Stimulated activated CD4-positive, alpha-beta T cell treated with anti-CD3 and anti-CD28 coated beads, Interleukin-12 subunit alpha, Interleukin-12 subunit beta, amount 100 ng/mL, for 48 hours (primary cell): ENCODE measurements around the gene GRAMD1B.

Experiments
- DNase-seq, 3 donors: peaks; one replicate each; pipeline ENCODE4 v3.0.0-alpha.2; 2020; ENCODE audit warnings: low read depth in 2 of 3, low spot score in 1 of 3

GRAMD1B gene

DNA sequence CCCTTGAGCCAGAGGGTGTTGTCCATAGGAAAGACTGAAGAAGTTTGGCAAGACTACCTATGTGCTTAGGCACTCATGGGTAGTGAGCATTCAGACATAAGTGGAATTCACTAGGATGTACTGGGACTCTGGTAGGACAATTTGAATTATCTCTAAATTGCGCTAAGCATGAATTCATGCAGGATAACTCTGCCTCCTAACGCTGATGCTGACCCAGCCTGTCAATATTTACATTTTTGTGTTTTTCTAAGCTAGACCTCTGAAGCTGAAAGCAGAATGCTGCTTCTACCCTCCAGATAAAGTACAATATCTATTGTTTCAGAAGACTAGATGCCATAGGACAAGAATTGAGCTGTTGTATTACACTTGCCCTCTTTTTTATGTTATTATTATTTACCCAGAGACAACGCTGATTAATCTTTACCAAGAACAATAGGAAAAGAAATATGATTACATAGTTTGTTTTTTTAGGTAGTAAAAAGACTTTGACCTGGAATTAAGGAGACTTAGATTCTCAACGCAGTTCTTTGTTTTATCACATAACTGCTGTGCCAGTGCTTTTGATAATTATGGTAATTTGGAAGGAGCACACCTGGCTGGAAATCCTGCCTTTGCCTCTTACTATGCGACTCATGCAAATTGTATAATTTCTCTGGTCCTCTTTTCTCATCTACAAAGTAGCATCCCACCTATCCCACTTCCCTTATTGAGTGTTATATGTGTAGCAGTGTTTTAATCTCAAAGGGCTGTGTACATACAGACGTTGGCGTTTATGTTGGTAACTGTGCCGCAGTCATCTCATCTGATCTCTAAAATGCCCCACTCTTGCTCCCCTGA lies 21.2 kb upstream of the GRAMD1B start:
- DNase-seq: no peak

DNA sequence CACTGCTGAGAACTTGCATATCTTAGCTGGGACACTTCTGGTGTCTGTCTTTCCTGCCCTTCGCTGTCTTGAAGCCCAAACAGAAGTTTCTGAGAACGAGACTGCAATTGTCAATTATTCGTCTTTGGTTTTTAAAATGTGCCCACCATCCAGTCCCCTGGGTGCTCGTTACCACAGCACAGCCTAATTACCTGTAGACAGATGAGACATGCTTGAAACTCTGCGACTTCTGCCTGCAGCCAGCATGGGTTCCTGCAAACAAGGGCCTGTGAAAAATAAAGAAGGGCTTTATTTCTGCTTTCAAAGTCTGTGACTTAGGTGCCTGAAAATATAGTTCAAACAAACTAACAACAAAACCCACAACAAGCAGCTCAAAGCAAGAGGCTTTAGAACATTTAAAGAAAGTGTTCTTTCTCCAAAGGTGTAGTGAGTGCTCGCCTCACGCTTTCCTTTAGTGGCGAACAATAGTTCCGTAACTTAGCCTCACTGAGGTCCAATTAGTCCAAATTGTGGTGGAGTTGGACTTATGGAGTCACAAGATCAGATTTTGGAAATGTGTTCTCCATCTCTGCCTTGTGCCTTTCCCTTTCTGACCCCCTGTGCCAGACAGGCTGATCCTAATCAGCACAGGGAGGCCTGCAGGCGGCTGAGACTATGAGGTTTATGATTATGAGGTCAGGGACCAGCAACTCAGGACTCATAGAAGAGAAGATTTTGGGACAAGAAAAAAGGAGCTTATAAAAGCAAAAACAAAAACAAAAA lies 20.4 kb upstream of the GRAMD1B start:
- no peak for DNase-seq

DNA sequence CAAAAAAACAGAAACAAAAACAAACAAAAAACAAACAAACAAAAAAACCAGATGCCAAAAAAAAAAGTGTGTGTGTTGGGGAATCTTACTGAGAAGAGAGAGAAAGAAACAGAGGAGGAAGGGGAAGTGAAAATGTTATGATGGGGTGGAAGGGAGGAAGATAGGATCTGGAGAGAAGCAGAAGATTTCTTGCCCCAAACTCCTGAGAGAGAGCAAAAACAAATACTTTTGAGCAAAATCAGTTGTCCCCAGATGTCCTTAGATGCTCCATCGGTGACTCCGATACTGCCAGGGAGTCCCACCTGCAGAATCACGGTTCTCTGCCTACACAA lies 19.9 kb upstream of the GRAMD1B start:
- no peak for DNase-seq

DNA sequence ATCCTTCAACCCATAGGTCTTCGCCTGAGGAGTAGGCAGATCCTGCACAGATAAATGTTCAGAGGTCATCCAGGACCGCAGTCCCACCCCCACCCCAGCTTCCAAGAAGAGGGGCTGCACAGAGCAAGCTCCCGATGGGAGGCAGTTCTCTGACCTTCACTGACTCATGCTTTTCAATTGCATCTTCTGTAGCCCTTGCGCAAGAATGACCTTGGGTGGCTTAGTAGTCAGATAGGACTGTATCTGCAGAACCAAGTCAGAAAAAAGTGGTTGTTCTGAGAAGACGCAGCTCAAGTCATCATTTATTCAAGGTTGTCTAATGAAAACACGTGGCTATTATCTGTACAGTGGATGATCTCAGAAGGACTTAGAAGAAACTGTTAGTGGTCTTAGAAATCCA lies 16.4 kb upstream of the GRAMD1B start:
- DNase-seq: no peak

DNA sequence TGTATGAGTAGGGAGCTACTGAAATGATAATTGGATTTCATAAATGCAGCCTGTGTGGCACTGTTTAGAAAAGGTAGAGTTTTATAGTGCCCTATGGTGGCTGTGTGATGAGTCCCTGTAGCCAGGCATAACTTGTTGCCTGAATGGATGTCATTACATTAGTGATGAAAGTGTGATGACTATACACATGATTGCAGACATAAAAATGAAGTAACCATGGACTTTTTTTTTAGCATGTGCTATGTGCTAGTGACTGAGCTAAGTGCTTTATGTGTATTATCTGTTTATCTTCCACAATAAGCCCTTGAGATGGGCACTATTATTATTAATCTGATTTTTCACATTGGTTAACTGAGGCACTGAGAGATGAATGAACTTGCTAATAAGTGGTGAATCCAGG lies 13.5 kb upstream of the GRAMD1B start:
- DNase-seq: no peak

DNA sequence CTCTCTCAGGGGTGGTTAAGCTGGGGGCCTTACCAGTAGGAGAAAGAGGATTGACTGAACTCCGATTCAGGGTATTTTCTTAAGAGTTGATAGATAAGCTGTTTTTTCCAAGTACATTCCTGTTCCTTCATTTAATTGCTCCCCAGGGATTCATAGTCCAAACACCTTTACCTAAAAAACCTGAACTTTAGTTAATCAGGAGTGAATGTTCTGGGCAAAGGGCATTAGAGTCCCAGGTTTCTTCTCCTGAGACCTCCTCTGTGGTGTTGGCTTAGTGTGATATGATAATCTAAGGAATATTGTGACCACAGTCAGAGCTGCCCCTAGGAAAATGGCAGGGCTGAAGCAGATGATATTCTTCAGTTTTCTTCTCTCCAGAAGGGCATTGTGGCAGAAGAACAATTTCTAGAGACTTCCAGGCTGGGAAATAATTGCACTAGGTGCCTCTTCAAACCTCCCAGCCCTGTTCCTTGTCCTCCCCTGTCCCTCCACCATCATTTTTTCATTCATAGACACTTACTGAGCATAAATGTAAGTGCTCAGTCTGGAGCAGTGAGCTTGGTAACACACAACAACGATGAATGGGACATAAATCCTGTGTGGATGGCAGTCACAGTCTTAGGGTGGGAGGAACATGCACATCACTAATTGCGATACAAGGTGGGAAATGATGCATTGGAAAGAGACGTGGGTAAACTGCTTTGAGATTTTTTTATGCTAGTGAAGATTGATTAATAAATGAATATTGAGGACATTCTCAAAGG lies 11.5 kb upstream of the GRAMD1B start:
- DNase-seq: no peak

DNA sequence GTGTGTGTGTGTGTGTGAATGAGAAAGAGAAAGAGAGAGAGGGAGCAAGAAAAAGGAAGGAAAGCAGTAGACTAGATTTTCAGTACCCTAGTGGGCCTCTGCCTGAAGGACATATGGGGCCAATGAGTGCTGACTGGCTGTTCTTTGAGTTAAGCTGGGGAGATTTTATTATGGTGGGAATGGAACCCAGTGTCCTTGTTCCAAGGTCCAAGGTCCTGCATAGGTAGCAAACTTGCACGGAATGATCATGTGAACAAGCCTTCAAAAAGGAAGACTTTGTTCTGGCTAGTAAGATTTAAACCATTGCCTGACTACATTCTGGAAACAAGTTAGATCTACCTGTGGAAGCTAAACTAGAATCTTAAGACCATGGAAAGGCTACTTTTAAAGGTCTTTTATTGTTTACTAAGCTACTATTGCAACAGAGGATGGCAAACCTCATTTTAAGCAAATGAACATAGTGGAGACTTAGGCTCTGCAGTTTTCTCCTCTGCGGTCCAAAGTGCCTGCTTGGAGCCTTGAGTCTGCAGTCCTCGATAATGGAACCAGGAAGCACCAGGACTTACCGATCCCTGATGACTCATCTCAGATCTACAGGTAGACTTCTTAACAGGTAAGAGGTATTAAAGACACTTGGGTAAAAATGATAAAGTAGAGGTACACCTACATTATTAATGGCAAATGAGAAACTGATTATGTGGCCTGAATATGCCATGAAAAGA lies 10.2 kb upstream of the GRAMD1B start:
- DNase-seq: no peak

DNA sequence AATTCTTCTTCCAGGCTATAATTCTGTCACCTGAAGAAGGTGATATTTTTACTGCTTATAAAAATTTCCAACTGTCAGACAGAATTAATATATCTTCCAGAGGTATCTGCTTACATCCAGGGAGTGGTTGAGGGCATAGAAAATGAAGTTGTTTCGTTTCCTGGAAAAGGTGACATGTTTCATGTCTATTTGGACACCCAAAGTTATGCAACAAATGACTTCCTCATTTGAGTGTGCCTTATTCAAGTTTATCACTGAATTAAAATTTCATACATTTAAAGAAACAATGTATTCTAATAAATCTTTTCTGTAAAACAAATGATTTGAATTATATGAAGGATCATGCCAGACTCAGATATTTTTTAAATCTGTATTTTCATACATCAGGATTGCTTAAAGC lies 8.5 kb upstream of the GRAMD1B start:
- no peak for DNase-seq

DNA sequence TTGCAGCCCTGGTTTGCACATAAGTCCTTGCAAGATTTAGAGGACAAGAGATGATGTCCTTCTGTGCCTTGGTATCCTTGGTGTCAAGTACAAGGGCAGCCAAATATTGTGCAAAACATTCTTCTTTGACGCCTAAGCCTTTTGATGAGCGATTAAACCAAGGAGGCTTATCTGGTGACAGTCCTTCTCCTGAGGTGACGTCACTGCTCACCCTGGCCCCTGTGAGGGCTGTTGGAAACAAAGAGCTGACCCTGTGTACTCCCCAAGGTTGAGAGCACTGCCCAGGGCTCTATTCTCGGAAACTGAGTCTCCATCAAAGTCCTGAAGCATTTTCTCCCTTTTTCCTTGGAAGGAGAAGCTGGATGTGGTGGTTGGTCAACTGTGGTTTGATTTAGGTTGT lies 4.7 kb upstream of the GRAMD1B start:
- DNase-seq: no peak

DNA sequence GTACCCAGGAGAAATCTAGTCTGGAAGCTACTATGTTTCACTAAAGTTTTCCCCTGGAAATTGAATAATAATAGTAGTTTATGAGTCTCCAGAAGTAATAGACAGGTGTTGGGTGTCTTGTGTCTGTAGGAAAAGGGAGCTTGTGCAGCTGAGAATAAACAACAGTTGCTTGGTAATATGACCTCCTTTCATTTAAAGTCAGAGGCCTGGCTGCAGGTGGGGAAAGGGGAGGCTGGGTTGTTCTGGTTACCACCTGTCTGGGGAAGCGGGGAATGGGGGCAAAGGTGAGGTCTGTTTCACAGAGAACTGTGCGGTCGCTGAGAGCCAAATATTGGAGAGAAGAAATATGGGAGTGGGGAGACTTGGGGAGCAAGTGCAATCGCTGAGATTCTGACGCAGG lies 3.3 kb upstream of the GRAMD1B start:
- DNase-seq: no peak

DNA sequence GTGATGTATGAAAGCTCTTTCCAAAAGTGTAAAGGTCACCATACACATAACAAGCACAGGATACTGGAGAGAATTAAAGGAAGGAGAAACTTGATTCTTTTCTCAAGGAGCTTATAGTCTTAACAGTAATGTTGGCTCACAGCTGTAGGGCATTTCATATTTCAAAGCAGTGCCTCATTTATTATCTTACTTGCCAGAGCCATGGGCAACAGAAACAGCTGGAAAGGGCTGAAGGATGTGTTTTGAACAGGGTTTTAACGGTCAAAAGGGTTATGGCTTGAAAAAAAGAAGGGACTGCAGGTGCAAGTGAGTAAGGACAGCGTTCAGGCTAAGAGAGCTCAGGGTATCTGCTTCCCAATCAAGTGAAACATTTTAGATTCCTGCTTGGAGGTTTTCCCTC lies 2.7 kb upstream of the GRAMD1B start:
- DNase-seq: no peak

DNA sequence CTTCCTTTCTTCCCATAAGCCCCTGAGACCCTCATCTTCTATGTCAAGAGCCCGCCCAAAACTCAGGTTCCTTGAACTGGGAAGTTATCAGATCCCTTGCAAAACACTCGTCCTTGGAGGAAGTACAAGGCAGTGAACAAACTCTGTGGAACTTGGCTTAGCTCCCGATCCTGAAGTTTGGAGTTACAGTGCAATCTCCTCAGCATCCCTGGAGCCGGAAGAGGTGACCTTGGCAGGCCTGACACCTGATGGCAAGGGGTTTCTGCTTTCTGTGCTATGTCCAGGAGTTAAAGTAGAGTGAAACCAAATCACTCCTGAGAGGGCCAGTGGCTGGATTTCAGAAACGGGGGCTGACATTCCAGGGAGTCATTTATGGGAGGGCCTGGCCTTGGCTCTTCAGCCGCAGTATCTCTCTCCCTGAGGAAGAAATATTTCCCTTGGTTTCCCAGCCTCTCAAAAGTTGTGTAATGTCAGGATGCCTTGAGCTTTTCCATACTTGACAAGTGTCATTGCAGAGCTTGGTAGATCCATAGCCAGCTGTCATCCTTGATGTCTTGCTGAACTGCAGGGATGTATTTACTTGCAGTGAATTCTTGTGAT lies 1.9 kb upstream of the GRAMD1B start:
- DNase-seq: no peak

DNA sequence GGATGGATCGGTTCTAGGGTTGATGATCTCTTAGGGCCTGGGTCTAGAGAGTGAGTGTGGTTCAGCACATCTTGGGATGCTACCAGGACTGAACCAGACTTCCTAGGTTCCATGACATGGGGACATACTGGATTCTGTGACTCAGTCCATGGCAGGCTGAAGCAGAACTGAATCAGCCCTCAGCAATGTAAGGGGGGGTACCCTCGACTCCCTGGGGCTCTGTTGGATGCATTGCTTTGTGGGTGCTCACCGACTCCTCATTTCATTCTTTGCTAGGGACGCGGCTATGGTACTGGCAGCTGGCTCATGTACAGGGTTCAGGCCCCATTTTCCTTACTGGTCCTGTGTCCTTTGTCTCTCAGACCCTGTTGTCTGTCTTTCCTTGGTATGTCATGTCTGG lies 733 bp upstream of the GRAMD1B start:
- DNase-seq: no peak

DNA sequence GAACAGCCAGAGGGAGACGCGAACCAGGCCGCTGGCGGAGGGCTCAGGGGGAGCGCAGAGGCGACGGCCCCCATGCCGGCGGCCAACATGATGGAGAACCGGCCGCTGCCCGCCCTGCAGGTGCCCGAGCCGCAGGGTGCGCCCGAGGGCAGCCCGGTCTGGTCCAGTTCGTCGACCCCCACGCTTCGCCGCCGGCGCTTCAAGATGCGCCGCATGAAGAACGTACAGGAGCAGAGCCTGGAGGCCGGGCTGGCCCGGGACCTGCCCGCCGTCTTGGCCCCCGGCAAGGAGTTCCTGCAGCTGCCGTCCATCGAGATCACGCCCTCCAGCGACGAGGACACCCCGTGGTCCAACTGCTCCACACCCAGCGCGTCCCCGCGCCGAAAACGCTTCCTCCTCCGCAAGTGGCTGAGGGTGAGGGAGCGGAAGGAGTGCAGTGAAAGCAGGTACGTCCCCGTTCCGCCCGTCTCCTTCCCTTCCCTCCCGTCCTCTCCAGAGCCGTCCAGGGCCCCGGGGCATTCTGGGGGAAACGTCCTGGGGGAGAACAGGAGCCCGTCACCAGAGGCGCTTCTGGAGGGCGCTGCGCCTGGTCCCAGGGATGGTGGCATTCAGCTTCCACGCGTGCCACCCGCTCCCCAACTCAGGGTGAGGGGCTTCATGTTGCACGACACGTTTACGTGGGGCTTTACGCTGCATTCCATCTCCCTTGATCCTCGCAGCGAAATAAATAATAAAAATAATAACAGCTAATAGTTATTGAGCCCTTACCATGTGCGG lies 840 bp downstream of the GRAMD1B start:
- DNase-seq: peak in 2 of 3 donors; percentile 45 to 55

DNA sequence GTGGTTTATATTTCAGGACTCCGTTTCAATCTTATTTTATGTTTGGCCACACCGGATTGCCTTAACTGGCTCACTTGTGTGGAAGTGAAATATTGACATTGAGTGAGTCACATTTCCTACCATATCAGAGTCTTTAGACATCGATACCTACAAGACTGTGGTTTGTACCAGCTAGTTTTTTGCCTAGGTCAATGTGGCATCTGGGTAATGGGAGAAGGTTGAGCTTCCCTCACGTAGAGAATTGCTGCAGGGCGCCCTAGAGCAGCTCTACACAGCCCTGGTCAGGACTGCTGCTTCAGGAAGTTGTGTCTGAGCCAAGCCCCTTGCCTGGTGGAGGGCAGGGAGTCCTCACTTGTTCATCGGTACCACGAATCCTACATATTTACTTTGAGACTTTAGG lies 1.6 kb downstream of the GRAMD1B start:
- DNase-seq: no peak

DNA sequence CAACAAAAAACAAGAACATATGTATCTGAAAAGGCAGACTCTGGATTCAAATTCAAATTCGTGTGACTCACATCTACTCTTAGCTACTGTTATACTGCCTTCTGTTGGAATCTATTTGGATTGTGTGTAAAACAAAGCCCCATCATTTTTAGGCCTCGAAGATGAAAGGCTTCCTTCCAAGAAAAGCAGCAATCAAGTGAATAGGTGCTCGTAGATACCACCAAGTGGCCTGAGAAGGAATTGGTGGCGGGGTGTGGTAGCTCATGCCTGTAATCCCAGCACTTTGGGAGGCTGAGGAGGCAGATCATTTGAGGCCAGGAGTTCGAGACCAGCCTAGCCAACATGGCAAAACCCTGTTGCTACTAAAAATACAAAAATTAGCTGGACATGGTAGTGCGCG lies 4.2 kb downstream of the GRAMD1B start:
- no peak for DNase-seq

DNA sequence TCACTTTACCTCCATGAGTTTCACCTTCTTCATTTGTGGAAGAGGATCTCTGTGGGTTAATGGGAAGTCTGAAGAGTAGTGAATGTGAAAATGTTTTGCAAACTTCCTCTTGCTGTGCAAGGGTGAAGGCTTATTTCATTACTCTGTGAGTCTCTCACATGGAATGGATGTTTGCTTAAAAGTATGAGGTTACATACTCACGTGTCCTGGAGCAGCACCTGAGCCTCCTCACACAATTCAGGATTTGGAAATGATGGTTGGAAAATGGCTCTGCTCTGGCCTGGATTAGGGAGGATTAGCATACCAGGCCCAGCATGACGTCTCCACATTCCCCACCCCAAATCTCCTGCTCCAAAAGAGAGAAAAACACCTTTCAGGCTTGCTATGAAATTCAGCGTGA lies 4.8 kb downstream of the GRAMD1B start:
- DNase-seq: no peak

DNA sequence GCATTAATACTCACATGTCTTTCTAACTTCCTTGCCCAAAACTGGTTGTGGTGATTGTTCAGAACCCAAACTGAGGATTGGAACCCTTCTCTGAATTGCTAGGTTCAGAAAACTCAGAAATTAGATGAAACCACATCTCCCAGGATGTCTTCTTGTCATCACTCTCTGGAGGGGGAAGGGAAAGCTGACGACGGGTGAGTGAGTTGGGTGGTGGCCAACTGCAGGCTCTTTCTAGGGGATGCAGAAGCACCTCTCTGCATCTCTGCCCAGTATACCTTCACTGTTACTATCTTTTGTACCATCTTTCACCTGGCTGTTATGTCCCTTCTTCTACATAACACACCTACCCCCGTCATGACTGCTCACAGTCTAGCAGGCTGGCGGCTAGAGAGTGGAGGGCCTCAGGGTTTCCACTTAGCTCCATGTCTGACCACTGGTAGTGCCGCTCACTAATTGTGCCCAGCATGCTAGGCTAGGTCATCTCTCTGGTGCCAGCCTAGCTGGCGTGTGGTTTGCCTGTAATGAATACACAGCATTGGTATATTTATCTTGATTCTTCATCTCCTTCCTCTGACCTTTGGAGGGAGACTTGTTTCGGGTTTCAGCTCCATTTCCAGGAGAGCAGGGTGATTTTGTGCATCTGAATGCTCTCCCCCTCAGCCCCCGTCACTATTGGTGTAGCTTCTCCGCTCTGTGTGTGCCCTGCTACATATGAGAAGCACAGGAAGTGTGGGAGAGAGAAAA lies 7.3 kb downstream of the GRAMD1B start:
- no peak for DNase-seq

DNA sequence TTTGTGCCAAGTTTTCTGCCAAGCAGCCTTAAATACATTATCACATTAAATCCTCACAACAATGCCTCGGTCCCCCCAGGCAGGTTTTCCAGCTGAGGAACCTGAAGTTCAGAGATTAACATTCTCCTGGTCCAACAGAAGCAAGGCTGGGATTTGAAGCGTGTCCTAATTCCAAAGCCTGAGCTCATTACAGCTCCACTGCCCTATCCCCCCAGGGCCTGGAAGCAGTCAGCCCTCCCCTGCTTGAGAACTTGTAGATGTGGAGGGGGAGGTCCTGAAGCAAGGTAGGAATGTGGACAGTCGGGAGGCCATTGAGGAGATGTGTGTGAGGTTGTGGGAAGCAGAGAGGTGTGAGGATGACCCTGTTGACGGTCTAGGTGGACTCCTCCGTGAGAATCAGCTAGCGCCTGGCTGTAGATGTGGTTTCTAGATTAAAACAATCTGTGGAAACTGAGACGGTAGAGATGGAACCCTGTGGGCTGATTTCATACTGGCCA lies 8.1 kb downstream of the GRAMD1B start:
- no peak for DNase-seq
